Umbilical cord (tissue), 2 donors: ENCODE data around the gene PRRC1. TPM values are rescaled to one million over a fixed set of nuclear protein-coding genes. Genes with fewer than 3 reads are reported as not detected.
"Not testable (repeated sequence)": the region's sequence is repeated elsewhere in the genome, so short reads cannot be mapped to it uniquely, and the experiment has no call there.

Experiments
- DNase-seq: peaks from one replicate; pipeline ENCODE4 v3.0.0-alpha.2; 2015; ENCODE audit warnings: low spot score
- total RNA-seq: library from RNA; depleted of rRNA; stranded (reverse); fragments of >200 nt; gene quantifications from one replicate; pipeline ENCODE4 v1.2.3, GENCODE V29; 2014; ENCODE audit warnings: low replicate concordance; ENCODE audit not compliant: insufficient read depth

The PRRC1 gene
- total RNA-seq, 1 donor from 2014 or later: 46.5 TPM

DNA sequence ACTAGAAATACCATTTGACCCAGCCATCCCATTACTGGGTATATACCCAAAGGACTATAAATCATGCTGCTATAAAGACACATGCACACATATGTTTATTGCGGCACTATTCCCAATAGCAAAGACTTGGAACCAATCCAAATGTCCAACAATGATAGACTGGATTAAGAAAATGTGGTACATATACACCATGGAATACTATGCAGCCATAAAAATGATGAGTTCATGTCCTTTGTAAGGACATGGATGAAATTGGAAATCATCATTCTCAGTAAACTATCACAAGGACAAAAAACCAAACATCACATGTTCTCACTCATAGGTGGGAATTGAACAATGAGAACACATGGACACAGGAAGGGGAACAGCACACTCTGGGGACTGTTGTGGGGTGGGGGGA is 27.8 kb downstream of the PRRC1 start:
- not testable (repeated sequence) for DNase-seq

DNA sequence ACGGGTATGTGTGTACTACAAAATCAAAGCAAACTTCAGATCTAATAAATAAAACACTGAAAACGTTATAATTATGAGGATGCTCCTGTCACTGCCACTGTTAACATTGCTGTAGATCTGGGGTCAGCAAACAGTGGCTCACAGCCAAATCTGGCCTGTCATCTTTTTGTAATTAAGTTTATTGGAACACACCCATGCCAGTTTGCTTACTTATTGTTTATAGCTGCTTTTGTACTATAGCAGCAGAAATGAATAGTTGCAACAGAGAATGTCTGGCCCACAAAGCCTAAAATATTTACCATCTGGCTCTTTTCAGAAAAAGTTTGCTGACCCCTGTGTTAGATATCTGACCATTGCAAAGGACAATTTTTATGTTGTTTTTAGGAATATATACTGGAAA is 32.1 kb downstream of the PRRC1 start:
- DNase-seq: no peak

DNA sequence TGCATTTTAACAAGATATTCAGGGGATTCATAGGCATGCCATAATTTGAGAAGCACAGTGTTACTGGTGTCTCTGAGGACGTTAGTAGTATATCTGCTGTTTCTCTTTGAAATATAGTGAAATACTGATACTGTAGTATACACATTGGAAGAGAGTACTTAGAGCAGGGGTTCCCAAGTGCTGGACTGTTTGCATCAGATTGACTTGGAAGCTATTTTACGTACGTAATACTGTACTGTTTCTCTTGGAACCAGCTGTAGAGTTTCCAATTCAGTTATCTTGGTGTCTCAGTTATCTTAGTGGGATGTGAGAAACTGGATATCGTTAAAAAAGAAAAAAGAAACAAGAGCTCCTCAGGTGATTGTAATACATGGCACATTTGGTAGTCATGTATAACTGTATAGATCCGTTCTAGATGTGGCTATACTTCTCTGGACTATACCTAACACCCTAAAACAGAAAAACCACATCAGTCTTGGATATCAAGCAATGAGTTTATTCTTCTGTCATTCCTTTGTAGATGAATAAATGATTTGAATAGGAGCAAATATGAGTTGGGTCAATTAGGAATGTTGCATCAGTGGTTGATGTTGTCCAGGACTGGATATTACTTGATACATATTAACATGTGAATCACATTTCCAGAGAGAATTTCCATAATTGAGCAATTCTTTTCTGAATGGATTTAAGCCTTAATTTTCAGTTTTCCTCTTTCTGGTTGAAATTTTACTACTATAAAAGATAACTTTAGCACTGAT is 33.4 kb downstream of the PRRC1 start:
- no peak for DNase-seq

DNA sequence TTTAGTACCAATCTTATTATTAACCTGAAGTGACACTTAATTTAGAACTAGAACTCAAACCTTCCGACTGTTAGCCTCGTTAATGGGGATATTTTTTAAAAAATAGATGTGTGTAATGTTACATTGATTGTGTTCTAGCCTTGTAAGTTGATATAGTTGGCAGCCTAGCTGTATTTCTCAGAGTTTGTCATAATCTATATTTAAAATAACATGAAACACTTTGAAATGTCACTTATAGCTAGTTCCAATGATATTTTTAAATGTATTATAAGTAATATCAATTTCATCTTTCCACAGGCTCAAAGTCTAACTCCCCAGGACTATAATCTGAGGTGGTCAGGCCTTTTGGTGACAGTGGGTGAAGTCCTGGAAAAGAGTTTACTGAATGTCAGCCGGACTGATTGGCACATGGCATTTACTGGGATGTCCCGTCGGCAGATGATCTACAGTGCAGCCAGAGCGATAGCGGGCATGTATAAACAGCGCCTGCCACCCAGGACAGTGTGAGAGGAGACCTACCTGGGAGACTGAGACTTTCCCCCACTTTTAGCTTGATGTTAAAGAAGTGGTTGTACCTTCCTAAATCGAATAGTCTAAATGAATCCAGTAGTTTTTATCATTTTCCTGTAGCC is 34.1 kb downstream of the PRRC1 start:
- DNase-seq: no peak

DNA sequence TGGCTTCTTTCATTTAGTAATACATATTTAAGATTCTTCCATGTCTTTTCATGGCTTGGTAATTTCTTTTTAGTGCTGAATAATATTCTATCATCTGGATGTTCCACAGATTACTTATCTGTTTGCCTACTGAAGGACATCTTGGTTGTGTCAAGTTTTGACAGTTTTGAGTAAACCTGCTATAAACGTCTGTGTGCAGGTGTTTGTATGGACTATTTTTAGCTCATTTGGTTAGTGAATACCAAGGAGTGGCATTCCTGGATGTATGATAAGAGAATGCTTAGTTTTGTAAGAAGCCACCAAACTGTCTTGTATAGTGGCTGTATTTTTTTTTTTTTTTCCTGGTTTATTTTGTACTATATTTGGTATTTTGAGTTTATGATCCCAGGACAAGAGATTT is 38.4 kb downstream of the PRRC1 start:
- DNase-seq: no peak

DNA sequence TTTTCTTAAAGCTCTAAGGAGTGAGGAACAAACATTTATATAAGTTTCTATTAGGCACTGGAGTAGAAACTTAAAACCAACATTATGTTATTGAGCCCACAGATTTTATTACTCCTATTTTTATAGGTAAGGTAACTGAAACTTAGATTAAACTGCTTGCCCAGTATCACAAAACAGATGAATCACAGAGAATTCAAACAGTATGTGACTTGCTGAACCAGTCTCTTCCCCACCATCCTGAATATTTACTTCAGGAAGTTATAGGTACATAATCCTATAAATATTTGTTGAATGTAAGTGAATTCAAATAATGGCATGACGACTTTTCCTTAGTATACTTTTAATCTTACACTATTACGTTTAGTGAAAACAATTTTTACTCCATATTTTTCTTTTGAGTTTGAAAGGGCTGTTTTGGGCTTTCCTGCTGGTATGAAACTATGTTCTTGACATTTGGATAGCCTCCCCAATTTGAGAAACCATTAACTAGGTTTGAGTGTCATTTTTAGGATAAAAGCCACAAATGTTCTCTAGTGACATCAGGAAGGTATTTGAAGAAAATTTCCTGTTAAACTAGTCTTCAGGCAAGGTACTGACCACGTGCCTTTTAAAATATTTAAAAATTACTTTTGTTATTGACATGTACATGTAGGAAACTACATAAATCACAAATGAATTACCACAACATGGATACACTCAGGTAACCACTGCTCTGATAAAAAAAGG is 39.3 kb downstream of the PRRC1 start:
- no peak for DNase-seq

DNA sequence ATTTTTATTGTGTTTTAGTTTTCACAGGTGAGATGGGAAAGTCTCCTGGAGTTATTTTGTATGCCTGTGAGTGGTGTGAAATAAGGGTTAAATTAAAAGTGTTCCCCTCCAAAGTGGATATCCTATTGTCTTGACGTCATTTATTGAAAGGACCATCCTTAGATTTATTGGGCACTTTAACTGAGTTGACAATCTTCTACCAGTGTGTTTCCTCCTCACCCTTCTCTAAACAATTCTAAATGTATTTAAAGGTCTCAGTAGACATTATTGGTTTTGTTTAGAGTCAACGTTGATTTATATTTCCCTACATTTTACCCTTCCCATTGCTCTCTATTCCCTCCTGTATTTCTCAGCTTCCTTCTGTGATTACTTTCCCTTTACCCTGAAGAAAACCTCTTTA is 40.8 kb downstream of the PRRC1 start:
- DNase-seq: no peak

DNA sequence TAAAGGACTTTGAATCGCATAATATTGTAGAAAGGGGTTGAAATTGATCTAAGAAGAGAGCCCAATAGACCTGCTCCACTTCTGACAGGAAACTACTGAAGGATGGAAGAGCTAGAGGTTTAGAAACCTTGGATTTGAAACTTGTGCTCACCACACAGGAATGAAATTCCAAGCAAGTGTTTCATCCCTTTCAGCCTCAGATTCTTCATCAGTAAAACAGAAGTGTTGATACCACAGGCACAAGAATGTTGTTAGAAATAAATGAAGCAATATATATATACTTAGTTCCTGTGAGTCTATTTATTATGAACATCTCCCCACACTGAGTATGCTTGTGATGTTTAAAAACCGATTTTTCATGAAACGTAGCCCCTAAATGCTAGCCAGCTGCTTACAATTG is 43.8 kb downstream of the PRRC1 start:
- DNase-seq: no peak

DNA sequence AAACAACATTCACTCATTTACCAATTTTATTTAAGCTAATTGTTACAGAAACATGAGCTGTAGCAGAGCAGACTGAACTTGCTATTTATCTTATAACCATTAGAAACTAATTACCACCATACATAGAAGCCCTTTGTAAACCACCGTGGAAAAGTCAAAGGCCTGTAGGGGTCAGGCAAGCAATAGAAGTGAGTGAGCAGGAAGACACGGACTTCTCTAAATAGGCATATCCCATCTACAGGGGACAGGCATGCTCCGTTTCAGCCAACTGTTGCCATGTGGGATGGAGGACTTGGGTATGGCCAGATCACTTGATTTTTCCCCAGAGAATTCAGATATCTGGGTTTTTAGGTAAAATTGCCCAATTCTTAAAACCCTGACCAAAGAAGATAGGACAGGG is 44.8 kb downstream of the PRRC1 start:
- peak; percentile 49 for DNase-seq

DNA sequence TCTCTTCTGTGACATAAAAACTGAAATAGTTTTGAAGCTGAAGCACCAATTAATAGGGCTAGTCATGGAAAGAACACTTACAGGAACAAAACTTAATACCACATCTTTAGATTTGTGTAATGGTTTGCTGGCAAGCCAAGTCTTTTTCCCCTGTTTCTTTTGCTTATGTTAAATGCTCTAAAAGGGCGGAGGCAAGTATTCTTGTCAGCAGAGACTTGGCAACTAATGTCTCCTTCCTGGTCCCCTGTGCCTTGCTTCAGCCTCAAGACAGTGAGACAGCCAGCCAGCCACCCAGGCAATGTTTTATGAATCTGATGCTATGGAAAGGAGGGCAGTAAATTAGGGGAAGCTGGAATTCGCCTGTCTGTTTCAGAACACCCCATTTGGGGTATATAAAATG is 45.7 kb downstream of the PRRC1 start:
- DNase-seq: peak; percentile 59

DNA sequence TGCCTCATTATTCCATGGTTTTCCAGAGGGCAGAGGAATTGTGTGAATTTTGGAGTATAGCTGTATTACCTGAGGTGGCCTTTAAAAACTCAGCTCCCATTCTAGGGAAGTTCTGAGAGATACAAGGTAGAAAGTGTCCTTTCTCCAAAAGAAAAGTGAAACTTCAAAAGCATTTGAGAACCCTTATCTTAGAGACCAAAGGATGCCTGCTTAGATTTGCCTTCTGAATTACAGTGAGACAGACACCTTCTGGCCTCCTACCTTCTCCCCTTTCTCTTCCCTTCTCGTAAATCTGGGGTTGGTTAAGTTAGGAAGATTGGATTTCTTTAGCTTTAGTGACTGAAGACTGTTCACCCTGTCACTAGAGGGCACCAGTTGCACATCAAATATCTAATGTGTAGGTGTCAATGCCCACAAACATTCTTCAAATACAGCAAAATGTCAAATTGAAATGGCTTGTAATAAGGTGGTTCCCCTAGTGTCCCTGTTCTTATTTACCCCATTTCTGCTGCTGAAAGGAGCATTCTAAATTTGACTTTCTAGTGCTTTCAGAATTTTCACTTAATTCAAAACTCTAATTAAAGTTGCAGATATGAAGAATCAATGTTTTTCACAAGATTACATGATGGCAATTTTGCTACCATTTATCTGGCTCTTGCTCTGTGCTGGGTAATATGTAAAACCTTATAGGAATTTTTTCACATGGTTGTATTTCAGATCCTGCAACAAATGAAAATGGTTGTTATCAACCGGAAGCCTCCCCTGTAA is 46.7 kb downstream of the PRRC1 start:
- DNase-seq: peak; percentile 72

DNA sequence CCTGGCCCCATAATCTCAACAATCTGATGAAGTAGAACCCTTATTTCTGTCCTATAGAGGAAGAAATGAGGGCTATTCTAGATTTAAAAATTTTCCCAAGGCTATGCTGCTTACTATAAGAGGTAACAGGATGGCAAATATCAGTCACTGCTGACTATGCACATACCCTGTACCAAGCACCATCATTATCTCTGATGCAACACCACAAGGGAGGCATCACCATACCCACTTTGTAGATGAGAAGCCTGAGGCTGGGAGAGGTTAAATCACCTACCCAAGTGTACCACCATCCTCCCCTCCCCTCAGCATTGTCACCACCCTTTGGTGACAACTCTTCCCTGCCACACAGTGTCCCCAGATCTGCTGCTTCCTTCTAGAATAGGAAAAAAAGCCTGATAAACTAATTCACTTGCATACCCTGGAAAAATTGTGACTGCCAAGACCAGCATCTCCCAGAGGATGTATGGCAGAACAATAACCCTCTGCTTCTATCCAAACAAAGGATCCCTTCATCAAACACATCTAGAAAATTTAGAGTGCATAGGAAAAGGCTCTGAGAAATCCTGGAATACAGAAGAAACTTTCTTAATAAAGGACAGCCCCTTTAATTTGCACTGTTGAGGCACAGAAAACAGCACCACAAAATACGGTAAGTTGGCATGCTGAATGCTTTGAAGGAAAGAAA is 48.3 kb downstream of the PRRC1 start:
- no peak for DNase-seq

DNA sequence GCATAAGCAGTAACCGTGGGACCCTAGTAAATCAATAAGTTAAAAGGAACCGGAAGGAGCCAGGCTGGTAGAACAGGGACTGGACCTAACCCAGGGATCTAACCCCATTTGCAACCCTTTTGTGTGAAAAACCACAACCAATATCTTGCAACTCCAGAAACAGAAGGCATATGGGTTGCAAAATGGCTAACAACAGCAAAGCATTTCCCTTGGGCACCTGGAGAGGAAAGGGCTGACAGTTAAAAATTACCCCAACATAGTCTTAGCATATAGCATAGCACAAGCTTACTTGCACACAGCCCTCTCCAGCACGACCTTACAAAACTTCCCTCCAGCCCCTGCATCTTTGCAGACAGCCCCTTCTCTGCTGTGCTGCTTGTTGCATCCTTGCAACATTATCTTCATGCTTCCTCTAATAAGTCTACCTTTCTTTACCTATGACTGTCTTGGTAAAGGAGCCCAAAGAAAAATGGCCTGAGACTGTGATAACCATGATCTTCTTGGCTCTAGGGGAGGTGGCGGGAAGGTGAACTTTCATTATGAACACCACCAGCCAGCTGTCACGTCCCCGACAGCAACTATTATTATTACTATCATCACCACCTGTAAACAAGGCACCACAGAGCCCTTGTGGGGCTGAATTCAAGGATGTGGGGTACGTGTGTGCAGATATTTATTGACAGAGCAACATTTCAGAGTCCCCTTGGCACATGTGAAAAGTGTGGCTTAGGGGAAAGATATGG is 49.8 kb downstream of the PRRC1 start:
- no peak for DNase-seq

DNA sequence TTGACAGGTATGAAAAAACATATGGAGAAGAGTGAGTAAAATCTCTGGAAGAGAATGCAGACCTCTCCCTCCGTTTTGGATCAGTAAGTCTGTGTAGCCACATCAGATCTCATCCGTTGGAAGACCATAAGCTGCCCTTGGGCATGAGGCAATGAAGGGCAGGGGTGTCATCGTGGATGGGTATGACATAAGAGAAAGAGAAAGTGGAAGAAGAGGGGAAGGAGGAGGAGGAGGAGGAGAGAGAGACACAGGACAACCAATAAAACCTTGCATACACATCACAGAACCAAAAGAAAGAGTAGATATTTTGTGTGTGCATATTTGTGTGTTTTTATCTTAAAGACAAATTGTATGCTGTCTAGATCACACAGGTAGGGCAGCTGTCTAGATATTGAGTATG is 50.7 kb downstream of the PRRC1 start:
- DNase-seq: no peak

DNA sequence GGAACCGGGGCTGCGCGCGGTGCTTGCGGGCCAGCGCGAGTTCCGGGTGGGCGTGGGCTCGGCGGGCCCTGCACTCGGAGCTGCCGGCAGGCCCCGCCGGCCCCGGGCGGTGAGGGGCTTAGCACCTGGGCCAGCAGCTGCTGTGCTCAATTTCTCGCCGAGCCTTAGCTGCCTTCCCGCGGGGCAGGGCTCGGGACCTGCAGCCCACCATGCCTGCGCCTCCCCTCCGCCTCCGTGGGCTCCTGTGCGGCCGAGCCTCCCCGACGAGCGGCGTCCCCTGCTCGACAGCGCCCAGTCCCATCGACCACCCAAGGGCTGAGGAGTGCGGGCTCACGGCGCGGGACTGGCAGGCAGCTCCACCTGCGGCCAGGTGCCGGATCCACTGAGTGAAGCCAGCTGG is 52.0 kb downstream of the PRRC1 start:
- DNase-seq: not testable (repeated sequence)

DNA sequence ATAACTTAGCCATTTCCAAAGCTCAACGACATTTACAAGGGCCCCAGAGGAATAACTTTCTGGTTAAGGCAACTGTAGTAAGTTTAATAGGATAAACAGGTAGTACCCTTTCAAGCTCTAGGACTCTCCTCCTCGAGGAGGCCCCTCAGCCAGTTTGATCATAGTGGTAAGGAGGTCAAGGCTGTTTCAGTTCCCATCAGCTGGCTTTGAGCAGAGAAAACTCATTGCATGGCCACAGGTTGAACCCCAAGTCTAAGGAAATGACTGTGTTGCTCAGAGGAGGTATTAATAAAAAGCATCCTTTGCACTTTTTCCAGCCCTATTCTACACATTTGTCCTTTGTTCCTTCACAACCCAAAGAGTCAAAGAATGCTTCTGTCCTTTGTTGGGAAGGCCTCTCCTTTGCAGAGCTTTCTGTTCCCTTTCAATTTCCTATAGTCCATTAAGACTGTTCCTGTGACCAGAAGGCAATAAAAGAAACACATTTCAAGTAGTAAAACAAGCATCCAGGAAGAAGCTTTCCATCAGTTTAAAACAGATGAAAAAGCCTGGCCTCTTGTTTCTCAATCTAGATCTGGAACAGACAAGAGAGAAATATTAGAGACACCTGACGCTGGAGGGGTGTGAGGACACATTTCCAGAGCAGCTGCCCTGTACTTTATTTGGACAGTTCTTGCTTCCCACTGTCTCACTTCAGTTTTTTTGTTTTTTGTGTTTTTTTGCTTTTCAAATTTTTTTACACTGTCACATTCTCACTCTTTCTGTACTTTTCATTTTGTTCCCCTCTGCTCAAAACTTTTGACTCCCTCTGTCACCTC is 54.1 kb downstream of the PRRC1 start:
- DNase-seq: no peak

DNA sequence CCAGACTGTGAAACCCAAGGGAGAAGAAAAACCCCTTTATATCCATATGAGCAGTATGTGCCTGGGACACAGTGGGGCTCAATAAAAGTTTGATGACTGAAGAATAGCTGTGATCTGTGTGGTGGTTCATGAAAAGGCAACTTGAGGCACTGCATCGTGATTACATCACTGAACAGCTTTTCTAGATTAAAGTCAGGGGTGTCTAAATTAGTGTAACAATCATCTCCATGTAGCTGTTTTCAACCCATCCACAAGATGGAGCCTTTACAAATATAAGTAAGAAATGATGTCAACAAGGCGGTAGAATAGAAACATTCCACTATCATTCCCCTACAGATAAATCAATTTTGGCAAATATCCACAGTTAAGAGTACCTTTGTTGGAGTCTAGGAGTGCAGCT is 55.5 kb downstream of the PRRC1 start:
- no peak for DNase-seq

DNA sequence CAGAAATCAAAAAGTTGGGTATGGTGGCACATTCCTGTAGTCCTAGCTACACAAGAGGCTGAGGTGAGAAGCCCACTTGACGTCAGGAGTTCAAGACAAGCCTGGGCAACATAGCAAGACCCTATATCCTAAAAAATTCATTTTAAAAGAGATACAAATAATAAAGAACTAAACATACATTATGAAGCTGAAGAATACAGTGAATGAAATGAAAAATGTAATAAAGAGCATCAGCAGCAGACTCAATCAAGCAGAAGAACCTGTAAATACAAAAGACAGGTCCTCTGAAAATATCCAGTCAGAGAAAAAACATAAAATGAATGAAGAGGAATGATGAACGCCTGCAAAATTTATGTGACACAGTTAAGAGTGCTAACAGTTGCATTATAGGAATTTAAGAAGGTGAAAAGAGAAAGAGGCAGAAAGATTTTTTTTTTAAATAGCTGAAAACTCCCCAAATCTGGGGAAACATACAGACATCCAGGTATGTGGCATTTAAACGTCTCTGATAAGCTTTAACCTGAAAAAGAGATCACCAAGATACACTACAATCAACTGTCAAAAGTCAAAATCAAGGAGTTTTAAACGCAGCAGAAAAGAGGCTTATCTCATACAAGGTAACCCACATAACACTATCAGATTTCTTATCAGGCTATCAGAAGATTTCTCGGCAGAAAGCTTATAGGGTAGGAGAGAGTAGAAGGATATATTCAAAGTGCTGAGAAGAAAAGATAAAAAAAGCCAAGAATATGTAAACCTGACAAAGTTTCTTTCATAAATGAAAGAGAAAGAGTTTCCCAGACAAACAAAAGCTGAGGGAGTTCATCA is 57.6 kb downstream of the PRRC1 start:
- DNase-seq: no peak

DNA sequence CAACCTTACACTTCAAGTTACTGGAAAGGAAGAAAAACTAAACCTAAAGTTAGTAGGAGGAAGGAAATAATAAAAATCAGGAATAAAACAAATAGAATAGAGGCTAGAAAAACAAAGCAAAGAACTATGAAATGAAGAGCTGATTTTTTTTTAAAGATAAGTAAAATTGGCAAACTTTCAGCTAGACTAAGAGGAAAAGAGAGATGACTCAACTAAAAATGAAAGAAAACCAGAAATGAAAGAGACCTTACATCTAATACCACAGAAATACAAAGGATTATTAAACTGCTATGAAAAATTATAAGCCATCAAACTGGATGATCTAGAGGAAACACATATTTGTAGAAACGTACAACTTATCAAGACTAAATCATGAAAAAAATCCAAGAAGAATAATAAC is 60.0 kb downstream of the PRRC1 start:
- no peak for DNase-seq
